Measurements from ENCODE around the gene DQX1.
A peak's percentile ranks its signal among the peaks of the same experiment; 100 is the strongest.
"Not testable (repeated sequence)": the region's sequence is repeated elsewhere in the genome, so short reads cannot be mapped to it uniquely, and the experiment has no call there.

Gene DQX1

DNA sequence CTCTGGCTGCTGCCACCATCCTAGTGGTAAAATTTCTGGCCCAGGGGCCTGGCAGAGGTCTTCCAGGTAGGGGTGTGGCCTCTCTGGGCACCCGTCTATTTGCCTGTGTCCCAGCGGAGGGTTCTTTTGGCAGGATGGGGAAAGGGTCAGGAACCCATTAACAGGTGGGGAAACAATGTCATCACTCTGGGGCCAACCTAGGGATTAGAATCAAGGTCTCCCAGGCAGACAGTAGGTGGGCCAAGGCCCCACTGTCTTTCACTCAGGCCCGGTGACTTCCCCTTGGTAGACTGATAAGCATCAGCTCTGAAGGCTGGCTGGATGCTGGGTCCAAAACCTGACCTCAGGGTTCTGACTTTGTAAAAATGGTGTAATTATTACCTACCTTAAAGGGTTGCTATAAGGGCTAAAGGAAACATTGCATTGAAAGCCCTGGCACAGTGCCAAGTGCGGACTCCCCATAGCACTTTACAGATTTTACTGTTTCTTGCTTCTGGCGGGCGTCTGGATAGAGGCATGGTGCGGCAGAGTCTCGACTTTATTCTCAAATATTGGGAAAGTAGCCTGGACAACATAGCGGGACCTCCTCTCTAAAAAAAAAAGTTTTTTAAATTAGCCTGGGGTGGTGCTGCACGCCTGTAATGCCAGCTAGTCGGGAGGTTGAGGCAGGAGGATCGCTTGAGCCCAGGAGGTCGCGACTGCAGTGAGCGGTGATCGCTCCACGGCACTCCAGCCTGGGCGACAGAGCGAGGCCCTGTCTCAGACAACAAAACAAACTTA is 28.8 kb downstream of the DQX1 start:
- no peak for DNase-seq (ENCODE audit: low read depth, low spot score)

DNA sequence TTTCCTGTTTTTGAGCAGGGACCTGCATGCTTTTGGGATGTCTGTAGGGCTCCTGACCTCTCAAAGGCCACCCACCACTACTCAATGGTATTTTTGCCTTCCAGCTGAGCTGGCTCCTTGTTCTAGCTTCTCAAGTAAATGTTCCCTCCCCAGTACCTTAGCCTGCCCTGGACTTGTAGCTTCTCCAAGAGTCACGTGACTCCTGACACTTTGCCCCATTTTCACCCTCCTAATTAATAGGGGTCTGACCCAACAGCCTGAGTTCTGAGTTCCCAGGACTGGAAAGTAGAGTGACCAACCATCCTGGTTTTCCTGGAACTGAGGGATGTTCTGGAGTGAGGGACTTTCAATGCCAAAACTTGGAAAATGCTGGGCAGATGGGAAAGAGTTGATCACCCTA is 30.6 kb downstream of the DQX1 start:
- no peak for DNase-seq (ENCODE audit: low read depth, low spot score)

DNA sequence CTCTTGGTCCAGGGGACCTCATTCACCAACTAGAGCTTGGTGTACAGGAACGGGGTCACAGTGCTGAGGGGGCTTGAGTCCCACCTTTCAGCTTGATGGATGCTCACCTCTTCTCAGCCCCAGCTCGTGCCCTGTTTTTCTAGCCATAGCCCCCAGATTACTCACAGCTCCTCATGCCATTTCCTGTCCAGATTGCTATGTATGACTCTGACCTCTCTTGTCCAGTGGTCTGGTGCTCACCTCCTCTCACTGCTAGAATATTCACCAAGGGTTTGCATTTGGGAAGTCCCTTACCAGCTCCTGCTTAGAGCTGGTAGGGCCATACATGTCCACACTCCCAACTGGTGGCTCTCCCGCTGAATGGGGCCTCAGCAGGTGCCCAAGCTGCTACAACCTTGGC is 32.5 kb downstream of the DQX1 start:
- no peak for DNase-seq (ENCODE audit: low read depth, low spot score)

DNA sequence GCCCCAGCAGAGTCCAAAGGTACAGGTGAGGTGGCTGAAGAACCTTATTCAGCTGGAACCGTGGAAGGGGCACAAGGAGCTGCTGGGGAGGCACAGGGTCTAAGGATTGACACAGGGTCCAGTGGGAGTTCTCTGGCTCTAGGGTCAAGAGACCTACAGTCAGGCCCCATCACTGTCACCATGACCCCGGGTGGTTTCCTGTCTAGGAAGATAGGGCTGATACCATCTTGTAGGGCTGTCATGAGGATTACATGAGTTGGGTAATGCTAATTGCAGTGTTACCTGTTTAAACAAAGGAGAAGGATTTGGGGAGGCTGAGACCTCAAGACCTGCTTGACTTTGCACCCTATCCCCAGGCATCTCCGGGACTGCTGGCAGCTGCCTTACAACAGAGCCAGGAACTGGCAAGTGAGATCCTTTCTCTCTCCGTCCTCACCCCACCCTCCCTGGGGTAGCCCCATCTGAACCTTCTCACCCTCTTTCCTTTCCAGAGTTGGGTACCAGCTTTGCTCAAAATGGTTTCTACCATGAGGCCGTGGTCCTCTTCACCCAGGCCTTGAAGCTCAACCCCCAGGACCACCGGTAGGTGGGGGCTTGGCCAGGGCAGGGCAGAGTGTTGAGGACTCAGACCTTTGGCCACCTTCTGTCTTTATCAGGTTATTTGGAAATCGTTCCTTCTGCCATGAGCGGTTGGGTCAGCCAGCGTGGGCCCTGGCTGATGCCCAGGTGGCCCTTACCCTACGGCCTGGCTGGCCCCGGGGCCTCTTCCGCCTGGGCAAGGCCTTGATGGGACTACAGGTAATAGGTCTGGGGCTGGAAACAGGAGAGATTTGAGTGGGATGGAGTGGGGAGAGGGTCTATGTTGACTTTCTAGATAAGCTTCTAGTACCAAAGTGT is 34.1 kb downstream of the DQX1 start:
- no peak for DNase-seq (ENCODE audit: low read depth, low spot score)

DNA sequence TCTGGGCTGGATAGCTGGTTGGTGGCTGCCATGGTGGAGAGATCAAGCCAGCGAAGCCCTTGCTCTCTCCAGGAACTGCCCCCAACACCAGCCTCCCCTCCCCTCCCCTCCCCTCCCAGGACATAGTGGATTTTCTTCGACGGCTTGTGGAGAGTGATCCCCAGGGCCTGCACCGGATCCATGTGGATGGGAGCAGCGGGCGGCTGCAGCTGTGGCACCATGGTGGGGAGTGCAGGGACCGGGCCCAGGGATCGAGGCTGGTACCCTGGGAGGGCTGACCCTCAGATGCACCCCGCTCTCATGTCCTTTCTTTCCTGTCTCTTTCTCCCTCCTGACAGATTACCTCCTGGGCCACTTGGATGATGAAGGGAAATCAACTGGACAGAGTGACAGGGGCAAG is 36.1 kb downstream of the DQX1 start:
- DNase-seq (ENCODE audit: low read depth, low spot score): no peak

DNA sequence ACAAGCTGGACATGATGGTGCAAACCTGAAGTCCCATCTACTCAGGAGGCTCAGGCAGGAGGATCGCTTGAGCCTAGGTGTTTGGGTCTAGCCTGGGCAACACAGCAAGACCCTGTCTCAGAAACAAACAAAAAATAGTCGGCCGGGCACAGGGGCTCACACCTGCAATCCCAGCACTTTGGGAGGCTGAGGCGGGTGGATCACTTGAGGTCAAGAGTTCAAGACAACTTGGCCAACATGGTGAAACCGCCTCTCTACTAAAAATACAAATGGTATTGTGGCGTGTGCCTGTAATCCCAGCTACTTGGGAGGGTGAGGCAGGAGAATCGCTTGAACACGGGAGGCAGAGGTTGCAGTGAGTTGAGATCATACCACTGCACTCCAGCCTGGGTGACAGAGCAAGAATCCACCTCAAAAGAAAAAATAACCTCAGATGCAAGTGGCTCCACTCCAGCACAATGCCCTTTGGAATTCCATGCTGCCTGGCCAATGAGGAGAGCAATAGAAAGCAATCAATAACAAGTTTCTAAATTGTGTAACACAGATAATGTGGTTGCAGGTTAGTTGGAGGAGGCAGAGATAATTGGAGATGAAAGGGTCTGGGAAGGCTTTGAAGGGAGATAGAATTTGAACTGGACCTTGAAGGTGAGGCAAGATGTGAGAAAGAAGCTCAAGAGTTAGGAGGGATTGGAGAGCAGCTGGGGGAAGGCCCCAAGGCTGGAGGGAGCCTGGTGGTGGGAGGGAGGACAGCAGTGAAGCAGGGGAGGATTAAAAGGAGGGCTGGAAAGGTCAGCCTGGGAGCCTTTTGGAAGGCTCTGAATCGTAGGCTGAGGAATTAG is 37.2 kb downstream of the DQX1 start:
- DNase-seq (ENCODE audit: low read depth, low spot score): no peak

DNA sequence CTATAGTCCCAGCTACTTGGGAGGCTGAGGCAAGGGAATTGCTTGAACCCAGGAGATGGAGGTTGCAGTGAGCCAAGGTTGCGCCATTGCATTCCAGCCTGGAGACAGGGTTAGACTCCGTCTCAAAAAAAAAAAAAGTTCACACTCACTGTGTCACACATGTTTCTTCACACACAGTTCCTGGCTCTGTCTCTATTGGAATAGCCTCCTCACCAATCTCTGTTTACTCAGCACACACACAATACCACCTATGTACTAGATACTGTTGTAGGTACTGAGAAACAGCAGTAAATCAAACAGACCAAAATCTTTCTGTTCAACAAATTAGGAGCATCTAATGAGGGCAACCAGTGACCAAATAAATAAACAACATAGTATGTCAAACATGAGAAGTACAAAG is 39.9 kb downstream of the DQX1 start:
- no peak for DNase-seq (ENCODE audit: low read depth, low spot score)

DNA sequence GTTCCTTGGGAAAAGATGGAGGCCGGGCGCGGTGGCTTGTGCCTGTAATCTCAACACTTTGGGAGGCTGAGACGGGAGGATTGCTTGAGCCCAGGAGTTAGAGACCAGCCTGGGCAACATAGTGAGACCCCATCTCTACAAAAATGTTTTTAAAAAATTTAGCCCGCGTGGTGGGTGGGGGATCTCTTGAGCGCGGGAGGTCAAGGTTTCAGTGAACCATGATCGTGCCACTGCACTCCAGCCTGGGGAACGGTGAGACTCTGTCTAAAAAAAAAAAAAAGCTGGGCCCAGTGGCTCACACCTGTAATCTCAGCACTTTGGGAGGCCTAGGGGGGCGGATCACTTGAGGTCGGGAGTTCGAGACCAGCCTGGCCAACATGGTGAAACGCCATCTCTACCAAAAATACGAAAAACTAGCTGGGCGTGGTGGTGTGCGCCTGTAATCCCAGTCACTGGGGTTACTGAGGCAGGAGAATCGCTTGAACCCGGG is 42.3 kb downstream of the DQX1 start:
- not testable (repeated sequence) for DNase-seq (ENCODE audit: low read depth, low spot score)

DNA sequence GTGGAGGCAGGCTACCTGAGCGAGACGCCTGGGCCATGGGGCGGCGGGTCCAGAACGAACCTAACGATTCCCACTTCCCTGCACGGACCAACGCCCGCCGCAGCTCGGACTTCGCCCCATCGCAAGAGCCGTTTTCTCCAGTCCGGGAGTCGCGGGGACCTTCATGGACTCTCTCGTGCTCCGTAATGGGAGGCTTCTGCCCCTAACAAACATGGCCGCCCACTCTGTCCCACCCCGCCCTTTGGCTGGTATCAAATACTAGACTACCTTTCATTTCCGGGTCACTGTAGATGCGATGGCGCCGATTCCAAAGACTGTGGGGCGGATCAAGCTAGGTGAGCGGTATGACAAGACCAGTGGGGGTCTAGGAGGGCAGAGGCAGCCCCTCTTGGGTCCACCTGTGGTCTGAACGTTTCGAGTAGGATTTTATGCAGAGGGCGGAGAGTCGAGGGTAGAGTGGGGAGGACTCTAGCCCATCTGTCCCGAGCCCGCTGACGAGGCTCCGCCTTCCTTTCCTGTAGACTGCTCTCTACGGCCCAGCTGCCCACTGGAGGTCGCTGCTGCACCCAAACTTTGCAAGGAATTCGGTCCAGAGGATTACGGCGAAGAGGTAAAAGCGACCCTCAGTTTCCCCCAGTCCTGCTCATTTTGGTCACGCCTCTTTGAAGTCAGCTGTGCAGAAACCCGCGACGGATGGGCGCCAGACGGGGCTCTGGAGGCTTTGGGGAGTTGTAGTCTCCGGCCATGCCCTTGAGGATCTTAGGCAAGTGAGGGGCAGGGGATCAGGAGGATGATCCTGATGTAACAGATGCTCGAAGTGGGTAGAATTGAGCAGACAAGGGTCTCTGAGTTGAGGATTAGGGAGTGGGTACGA is 43.0 kb downstream of the DQX1 start, which contains the start of the genes CCDC142 and TTC31:
TSS of gene CCDC142 (minus strand) at position 198 of the 874 bp plus-strand sequence. CDS start at position 37, 161 bp downstream.
TSS of gene TTC31 (plus strand) at position 281 of the 874 bp plus-strand sequence. CDS start at position 296, 15 bp downstream.
- peak; percentile 97 for DNase-seq (ENCODE audit: low read depth, low spot score)

DNA sequence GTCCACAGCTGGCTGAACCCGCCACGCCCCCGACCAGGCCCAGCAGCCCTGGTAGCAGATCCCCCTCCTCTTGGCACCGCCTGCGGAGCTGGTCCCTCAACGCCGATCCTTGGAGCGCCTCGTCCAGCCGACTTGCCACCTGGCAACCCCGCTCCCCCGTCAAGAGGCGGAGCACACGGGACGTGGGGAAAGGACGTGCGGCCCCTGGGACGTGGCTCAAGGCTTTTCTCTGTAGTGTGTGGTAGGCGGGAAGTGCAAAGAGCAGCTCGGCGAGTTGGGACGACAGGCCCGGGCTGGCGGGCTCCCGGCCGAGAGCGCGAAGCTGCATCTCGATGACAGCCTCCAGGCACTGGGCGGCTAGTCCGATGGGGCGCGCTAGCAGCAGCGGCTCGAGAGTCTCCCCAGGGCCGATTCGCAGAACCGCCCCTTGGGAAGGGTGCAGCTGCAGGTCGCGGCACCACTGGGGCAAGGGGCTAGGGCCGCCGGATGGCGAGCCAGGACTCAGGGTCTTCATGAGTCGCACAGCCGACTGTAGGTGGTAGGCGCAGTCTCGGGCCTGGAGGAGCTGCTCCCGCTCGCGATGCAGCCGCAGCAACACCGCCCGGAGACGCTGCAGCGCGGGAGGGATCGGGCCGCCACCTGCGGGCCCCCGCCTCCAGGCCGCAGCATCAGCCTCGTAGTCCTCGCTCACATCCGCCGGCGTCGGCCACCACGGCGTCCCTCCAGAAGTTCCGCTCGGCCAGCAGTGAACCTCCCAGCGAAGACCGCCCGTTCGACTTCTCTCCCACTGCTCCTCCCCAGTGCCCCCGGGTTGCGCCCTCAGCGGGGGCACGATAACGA is 43.9 kb downstream of the DQX1 start:
- DNase-seq (ENCODE audit: low read depth, low spot score): no peak

DNA sequence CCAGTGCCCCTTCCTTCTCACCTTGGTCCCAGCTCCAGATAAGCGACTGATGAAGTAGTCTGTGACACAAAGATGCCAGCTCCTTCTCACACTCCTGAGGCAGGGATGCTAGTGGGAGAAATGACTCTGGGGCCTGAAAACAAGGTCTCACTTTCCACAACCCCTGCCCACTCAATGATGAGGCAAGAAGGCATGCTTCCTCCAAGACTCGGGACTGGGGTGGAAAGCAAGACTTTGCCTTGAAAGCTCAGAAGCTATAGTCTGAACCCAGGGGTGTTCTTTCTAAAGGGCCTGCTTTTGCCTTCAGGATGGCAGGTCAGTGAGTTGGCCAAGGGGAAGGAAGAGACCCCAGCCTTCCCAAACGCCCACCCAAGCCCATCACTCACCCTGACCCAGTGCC is 44.6 kb downstream of the DQX1 start:
- no peak for DNase-seq (ENCODE audit: low read depth, low spot score)

DNA sequence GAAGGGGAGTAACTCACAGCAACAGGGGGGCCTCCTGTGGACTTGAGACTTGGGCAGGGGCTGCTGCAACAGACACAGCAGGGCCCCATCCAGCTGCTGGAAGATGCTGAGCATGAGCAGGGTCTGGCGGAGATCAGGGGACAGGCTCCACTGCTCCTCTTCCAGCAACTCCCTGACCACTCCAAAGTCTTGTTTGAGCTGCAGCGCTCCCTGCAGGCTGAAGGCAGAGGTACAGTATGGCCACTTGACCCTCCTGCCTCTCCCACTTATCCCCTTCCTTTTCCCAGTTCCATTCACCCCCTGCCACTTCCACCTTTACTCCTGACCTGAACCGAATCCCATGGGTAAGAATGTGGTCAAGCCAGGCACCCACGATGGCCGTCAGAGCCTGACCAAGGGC is 51.1 kb downstream of the DQX1 start:
- DNase-seq (ENCODE audit: low read depth, low spot score): peak; percentile 51

DNA sequence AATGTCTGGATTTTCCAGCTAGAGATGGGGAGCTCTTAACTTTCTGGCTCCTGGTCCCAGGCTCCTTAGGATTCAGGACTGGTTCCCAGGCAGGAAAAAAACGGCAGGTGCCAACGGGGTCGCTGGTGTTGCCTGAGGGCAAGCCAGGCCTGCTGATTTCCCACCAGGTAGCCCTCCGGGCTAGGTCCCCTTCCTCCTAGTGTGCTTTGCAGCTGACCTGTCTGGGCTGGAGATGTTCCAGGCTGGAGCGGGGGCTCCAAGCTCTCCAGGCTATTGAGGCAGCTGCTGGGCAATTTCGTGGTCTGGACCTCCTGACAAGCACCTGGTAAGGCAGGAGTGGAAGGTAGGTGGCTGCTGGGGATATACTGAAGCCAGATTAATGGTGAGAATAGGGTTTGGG is 51.5 kb downstream of the DQX1 start:
- DNase-seq (ENCODE audit: low read depth, low spot score): no peak

DNA sequence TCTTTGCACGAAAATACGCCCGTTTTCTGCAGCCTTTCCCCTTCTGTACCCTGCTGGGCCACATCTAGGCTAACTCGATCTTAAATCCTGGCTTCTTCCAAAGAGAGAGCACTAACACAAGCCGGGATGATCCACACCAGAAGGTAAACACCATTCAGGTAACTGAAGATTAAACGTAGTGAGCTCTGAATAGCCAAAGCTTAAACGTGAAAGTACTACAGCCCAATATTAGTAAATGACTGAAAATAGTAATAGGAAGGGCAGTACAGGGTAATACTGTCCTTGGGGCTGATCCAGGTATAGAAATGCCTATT is 53.1 kb downstream of the DQX1 start:
- no peak for DNase-seq (ENCODE audit: low read depth, low spot score)

DNA sequence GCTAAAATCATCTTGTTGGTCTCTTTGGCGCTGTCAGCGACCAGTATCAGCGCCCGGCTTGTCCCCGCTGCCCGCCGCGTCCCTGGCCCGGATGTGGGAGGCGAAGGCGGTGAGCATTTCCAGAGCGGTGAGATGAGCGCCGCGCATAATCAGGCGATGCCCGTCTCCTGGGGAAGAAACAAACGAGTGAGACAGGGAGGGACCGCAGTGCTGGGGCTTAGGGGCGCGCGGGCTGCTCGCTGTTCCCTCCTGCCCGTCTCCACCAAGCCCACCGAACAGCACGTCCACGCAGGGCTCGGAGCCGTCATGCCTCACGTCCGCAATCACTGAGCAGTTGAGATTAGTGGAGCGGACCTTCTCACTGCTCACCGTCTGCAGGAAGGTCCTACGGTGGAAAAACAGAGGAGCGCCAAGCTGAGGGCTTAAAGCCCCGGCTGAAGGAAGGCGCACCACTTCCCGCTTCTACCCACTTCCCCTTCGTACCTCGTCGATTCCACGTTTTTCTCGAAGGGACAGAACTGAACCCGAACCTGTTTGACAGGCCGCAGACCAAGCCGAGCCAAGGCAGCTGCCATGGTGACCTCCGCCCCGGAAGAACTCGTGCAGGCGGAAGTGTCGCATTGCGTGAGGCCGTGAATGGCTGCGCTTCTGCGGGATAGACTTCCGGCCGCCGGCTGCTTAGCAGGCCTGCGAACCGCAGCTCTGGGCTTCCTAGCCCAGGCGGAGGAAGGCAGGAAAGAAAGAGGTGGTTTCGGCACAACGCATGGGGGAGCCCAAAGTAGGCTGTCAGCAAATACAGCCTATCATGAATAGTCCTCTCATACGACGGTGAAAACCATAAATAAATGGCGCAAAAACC is 53.7 kb downstream of the DQX1 start, which contains the start of gene MRPL53:
TSS of gene MRPL53 (minus strand) at position 595 of the 859 bp plus-strand sequence. CDS start at position 575, 20 bp downstream.
- peak; percentile 95 for DNase-seq (ENCODE audit: low read depth, low spot score)

DNA sequence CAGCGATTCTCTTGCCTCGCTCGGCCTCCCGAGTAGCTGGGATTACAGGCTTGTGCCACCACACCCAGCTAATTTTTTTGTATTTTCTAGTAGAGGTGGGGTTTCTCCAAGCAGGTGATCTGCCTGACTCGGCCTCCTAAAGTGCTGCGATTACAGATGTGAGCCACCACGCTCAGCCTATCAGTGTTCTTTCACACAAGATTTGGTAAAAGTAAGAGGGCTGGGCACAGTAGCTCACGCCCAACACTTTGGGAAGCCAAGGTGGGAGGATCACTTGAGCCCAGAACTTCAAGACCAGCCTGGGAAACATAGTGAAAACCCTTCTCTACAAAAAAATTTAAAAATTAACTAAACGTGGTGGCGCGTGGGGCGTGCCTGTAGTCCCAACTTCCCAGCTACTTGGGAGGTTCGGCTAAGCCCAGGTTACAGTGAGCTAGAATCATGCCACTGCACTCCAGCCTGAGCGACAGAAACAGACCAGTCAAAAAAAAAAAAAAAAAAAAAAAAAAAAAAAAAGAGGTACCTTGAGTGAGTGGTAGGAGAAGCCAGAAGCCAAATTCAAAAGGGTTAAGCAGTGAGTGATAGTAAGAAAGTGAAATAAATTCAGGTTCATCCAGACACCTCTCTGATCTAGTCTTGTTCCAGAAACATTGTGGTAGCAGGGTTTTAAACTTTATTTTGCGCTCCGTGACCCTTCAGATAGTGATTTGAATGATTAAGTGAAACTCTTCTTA is 54.5 kb downstream of the DQX1 start:
- no peak for DNase-seq (ENCODE audit: low read depth, low spot score)

DNA sequence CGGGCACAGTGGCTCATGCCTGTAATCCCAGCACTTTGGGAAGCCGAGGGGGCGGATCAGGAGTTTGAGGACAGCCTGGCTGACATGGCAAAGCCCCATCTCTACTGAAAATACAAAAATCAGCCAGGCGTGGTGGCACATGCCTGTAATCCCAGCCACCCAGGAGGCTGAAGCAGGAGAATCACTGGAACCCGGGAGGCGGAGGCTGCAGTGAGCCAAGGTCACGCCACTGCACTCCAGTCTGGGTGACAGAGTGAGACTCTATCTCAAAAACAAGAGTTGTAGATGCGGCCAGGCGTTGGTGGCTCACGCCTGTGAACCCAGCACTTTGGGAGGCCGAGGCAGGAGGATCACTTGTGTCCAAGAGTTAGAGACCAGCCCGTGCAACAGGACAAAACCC is 55.3 kb downstream of the DQX1 start:
- not testable (repeated sequence) for DNase-seq (ENCODE audit: low read depth, low spot score)

Data from ELF-1 (cell line).